ENCODE data around the gene ARHGAP1. TPM values are rescaled to one million over a fixed set of nuclear protein-coding genes. Genes with fewer than 3 reads are reported as not detected.

The ARHGAP1 gene
- total and polyA plus RNA-seq, 2 of the 13 experiments (the other 11 are each of a cell fraction or from before 2014, with no cell fraction given), result 18.6 to 30.3 TPM

- TF ChIP-seq, protein P1, sequence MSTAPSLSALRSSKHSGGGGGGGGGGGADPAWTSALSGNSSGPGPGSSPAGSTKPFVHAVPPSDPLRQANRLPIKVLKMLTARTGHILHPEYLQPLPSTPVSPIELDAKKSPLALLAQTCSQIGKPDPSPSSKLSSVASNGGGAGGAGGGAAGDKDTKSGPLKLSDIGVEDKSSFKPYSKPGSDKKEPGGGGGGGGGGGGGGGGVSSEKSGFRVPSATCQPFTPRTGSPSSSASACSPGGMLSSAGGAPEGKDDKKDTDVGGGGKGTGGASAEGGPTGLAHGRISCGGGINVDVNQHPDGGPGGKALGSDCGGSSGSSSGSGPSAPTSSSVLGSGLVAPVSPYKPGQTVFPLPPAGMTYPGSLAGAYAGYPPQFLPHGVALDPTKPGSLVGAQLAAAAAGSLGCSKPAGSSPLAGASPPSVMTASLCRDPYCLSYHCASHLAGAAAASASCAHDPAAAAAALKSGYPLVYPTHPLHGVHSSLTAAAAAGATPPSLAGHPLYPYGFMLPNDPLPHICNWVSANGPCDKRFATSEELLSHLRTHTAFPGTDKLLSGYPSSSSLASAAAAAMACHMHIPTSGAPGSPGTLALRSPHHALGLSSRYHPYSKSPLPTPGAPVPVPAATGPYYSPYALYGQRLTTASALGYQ (CRISPR knock-in tag; IDR thresholded peaks at IDR 0.05), result no peak
- TF ChIP-seq NFYC (CRISPR knock-in tag; IDR thresholded peaks at IDR 0.05), result no peak
- TF ChIP-seq HES4 (CRISPR knock-in tag; IDR thresholded peaks at IDR 0.05; ENCODE audit: borderline replicate concordance), result peak; percentile 72; the same call in 1 of the 2 replicates
- TF ChIP-seq SMARCC2 (IDR thresholded peaks at IDR 0.05), result no peak
- TF ChIP-seq TARDBP (CRISPR knock-in tag; IDR thresholded peaks at IDR 0.05), result no peak
- no peak for TF ChIP-seq DRAP1 (CRISPR knock-in tag; IDR thresholded peaks at IDR 0.05)
- TF ChIP-seq SKIL (CRISPR knock-in tag; IDR thresholded peaks at IDR 0.05; ENCODE audit: borderline replicate concordance), result no peak
- TF ChIP-seq SATB2 (CRISPR knock-in tag; IDR thresholded peaks at IDR 0.05), result no peak
- no peak for TF ChIP-seq TOE1 (CRISPR knock-in tag; IDR thresholded peaks at IDR 0.05)
- TF ChIP-seq, protein P2, sequence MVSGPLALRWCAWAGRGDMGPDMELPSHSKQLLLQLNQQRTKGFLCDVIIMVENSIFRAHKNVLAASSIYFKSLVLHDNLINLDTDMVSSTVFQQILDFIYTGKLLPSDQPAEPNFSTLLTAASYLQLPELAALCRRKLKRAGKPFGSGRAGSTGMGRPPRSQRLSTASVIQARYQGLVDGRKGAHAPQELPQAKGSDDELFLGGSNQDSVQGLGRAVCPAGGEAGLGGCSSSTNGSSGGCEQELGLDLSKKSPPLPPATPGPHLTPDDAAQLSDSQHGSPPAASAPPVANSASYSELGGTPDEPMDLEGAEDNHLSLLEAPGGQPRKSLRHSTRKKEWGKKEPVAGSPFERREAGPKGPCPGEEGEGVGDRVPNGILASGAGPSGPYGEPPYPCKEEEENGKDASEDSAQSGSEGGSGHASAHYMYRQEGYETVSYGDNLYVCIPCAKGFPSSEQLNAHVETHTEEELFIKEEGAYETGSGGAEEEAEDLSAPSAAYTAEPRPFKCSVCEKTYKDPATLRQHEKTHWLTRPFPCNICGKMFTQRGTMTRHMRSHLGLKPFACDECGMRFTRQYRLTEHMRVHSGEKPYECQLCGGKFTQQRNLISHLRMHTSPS (CRISPR knock-in tag; IDR thresholded peaks at IDR 0.05; ENCODE audit: low read depth), result no peak
- TF ChIP-seq AFF4 (CRISPR knock-in tag; IDR thresholded peaks at IDR 0.05), result no peak; the same call in 1 of the 2 replicates
- no peak for TF ChIP-seq ZNF570 (CRISPR knock-in tag; IDR thresholded peaks at IDR 0.05; ENCODE audit: borderline replicate concordance)
- no peak for TF ChIP-seq NKX3-1 (CRISPR knock-in tag; IDR thresholded peaks at IDR 0.05)
- TF ChIP-seq HCFC1 (IDR thresholded peaks at IDR 0.05; ENCODE audit: low read depth, low read length), result no peak
- TF ChIP-seq ZNF143 (CRISPR knock-in tag; IDR thresholded peaks at IDR 0.05), result no peak
- no peak for TF ChIP-seq BHLHE40 (IDR thresholded peaks at IDR 0.05; ENCODE audit: low read length)
- TF ChIP-seq ZNF510 (CRISPR knock-in tag; IDR thresholded peaks at IDR 0.05; ENCODE audit: low read depth), result no peak
- no peak for TF ChIP-seq ZC3H13 (CRISPR knock-in tag; IDR thresholded peaks at IDR 0.05)
- no peak; the same call in 1 of the 2 replicates for TF ChIP-seq ZNF253 (CRISPR knock-in tag; IDR thresholded peaks at IDR 0.05; ENCODE audit: borderline replicate concordance)
- TF ChIP-seq JUNB (CRISPR knock-in tag; IDR thresholded peaks at IDR 0.05; ENCODE audit: borderline replicate concordance), result no peak
- no peak for TF ChIP-seq ZNF251 (CRISPR knock-in tag; IDR thresholded peaks at IDR 0.05)
These were observed 19.3 kb upstream of the ARHGAP1 start (continued) for GRCh38 chr11:46719543-46720218.

Data from HepG2 (cell line).